ENCODE results near the gene ZDHHC11B. TPM values are rescaled to one million over a fixed set of nuclear protein-coding genes. Genes with fewer than 3 reads are reported as not detected.
"Not testable (repeated sequence)": the region's sequence is repeated elsewhere in the genome, so short reads cannot be mapped to it uniquely, and the experiment has no call there.

ZDHHC11B gene
- polyA plus RNA-seq, 4 donors = 3.3 to 5.1 (median 4.5) TPM

- not testable (repeated sequence) for DNase-seq (ENCODE audit: low read depth in 4 of 4, low spot score in 3 of 4)
These were observed 96.0 kb downstream of the ZDHHC11B start for GRCh38 chr5:688348-689010.

- not testable (repeated sequence) for DNase-seq (ENCODE audit: low read depth in 4 of 4, low spot score in 3 of 4)
These were observed 97.6 kb downstream of the ZDHHC11B start for GRCh38 chr5:686936-687335.

- not testable (repeated sequence) for DNase-seq (ENCODE audit: low read depth in 4 of 4, low spot score in 3 of 4)
These were observed 98.4 kb downstream of the ZDHHC11B start for GRCh38 chr5:686172-686523.

DNA sequence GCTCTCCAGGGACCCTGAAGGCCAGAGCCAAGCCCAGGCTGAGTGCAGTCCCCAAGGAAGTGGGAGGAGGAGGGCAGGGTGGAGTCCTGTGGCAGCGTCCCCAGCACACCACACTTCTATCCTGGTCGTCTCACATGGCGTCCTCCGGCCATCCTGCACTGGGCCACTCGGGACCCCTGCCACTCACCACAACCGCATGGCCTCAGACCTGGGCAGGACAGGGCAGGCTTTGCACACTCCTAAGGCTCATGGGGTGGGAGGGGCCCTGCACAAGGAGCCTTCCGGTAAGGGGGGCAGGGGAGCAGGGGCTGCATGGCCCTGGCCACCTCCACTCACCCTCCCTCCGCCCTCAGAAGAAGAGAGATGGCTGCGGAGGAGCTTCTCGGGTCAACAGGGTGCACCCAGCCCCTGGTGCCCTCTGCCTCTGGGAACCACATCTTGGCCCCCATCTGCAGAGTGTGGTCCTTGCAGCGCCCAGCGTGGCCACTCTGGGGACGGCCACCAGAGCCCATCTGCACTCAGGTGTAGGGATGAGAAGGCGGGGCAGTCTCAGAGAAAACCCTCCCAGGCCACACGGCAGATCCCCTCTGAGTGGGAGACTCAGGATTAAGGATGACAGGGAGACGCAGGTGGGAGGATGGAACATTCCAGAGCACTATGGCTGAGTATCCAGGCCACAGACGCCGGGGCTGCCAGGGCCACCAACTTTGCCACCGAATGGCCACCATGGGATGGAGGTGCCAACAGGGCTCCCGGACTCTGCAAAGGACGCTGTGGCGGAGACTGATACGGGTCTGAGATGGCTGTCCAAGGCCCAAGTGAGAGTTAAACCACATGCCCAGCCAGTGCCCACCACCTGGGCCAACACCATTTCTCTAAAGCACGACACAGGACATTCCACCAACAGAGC, 99.0 kb downstream of the ZDHHC11B start:
- no peak for DNase-seq (ENCODE audit: low read depth in 4 of 4, low spot score in 3 of 4)

GRCh38 chr5:684751-685216, 99.7 kb downstream of the ZDHHC11B start:
- DNase-seq (ENCODE audit: low read depth in 4 of 4, low spot score in 3 of 4) = no peak

GRCh38 chr5:683551-684481, 100.7 kb downstream of the ZDHHC11B start:
- no peak for DNase-seq (ENCODE audit: low read depth in 4 of 4, low spot score in 3 of 4)

GRCh38 chr5:682651-683358, 101.7 kb downstream of the ZDHHC11B start:
- not testable (repeated sequence) for DNase-seq (ENCODE audit: low read depth in 4 of 4, low spot score in 3 of 4)

DNA sequence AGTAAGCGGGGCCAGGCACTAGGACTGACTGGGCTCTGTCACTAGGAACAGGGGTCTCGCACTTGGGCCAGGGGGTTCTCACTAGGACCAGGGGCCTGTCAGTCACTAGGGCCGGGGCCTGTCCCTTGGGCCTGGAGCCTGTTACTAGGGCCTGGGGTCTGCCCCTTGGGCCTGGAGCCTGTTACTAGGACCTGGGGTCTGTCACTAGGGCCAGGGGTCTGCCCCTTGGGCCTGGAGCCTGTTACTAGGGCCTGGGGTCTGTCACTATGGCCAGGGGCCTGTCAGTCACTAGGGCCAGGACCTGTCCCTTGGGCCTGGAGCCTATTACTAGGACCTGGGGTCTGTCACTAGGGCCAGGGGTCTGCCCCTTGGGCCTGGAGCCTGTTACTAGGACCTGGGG, 102.3 kb downstream of the ZDHHC11B start:
- DNase-seq (ENCODE audit: low read depth in 4 of 4, low spot score in 3 of 4) = not testable (repeated sequence)

DNA sequence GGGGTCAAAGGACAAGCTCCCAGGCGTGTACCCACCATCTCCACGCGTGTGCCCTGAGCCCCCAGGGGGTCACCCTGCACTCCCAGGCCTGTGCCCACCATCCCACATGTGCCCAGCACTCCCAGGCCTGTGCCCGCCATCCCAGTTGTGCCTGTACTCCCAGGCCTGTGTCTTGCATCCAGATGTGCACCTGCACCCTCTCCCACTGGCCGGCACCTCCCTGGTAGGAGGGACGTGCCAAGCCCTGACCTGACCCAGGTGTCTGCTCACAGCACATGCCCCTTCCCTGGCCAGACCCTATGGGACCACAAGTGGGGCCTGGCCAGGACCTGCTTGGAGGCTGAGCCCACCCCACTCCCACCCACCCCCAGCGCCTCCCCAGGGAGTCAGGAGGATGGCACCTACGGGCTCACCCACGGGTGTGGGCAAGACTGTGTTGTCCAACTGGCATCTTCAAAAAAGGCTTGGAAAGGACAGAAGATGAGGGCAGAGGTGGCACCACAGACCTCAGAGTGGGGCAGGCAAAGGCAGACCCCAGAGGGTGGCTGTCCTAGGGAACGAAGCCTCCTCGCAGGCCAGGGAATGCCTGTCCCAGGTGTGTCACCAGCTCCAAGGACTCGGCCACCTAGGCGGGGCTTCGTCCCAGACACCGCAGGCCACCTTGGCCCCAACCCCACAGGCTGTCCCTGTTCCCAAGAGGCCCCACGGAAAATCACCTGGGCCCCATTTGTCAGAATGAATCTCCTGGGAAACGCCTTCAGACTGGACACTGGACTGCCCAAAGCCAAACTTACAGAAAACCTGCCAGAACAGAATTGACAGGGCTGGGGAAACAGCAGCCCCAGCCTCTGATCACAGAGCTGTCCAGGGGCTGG, 103.0 kb downstream of the ZDHHC11B start:
- not testable (repeated sequence) for DNase-seq (ENCODE audit: low read depth in 4 of 4, low spot score in 3 of 4)

- DNase-seq (ENCODE audit: low read depth in 4 of 4, low spot score in 3 of 4) = not testable (repeated sequence)
These were observed 103.7 kb downstream of the ZDHHC11B start for GRCh38 chr5:680836-681235.

DNA sequence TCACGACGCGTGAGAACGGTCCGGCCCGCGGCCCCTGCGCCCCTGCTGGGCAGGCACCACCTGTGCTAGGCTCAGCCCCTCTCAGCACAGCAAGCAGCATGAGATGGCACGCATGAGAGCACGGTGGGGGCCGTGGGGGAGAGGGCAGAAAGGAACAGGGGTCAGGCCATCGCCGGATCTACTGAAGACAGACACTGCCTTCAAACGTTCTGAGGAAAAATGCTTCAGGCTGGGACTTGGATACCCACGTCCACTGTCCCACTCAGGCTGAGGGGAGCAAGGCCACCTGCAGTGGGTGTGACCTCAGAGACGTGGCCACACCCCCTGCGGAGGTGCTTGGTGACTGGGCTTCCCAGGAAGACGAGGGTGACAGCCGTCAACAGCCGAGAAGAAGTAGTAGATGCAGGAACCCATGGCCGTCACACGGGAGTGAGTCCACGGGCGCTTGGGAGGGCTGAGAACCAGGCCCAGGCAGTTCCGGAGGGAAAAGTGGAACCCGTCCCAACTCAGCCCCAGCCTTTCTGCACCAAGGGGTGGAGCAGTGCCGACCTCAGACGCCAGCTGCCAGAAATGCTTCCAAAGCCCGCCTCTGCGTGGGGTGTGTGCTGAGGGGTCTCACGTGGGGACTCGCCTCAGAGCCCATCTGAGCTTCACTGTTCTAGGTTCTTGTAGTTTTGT, 104.3 kb downstream of the ZDHHC11B start:
- DNase-seq (ENCODE audit: low read depth in 4 of 4, low spot score in 3 of 4) = not testable (repeated sequence)

DNA sequence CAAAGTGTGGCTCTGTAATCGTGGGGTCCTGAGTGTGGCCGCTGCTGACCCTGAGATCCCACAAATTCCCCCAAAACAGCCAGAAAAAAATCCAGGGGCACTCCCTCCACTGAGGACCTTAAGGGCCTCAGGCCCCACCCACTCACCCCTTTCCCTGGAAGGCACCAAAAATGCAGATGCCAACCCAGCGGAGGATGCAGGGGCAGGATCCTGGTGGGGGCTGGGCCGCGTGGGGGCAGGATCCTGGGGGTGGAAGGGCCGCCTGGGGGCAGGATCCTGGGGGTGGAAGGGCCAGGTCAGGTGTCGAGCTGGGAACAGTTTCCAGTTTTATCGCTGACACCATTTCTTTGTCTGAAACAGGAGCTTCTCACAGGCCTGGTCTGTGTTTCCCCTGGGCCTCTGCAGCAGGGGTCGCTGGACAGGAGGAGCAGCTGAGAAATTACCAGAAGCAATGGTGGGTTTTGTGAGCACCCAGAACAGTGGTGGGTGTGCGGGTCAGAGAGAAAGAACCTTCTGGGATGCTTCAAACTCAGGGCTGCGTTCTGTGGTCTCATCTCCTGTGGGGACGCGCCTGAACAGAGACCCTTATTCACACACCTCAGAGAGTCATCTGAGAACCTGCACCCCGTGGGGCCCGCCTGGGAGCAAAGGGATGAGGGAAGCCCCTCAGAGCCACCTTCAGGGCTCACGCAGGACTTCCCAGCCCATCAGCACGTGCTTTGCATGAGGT, 105.2 kb downstream of the ZDHHC11B start:
- DNase-seq (ENCODE audit: low read depth in 4 of 4, low spot score in 3 of 4) = not testable (repeated sequence)

DNA sequence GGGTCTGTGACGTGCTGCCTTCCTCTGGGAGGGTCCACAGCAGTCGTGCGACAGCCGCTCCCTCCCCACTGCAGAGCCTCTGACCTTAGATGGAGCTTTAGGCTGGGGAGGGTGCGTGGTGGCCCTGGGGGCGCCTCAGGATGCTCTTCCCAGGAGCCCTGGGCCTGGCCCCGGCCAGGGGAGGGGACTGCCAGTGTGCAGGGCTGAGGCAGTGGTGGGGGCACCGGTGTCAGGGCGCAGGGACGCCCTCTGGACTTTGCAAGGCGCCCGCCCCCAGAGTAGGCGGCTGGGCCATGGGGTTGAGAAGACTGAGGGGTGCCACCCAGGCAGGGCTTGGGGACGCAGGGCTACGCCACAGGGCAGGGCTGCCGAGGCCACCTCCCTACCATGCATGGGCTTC, 106.0 kb downstream of the ZDHHC11B start:
- not testable (repeated sequence) for DNase-seq (ENCODE audit: low read depth in 4 of 4, low spot score in 3 of 4)

GRCh38 chr5:677131-678101, 107.1 kb downstream of the ZDHHC11B start:
- DNase-seq (ENCODE audit: low read depth in 4 of 4, low spot score in 3 of 4) = no peak

GRCh38 chr5:676699-677076, 107.8 kb downstream of the ZDHHC11B start:
- no peak for DNase-seq (ENCODE audit: low read depth in 4 of 4, low spot score in 3 of 4)

DNA sequence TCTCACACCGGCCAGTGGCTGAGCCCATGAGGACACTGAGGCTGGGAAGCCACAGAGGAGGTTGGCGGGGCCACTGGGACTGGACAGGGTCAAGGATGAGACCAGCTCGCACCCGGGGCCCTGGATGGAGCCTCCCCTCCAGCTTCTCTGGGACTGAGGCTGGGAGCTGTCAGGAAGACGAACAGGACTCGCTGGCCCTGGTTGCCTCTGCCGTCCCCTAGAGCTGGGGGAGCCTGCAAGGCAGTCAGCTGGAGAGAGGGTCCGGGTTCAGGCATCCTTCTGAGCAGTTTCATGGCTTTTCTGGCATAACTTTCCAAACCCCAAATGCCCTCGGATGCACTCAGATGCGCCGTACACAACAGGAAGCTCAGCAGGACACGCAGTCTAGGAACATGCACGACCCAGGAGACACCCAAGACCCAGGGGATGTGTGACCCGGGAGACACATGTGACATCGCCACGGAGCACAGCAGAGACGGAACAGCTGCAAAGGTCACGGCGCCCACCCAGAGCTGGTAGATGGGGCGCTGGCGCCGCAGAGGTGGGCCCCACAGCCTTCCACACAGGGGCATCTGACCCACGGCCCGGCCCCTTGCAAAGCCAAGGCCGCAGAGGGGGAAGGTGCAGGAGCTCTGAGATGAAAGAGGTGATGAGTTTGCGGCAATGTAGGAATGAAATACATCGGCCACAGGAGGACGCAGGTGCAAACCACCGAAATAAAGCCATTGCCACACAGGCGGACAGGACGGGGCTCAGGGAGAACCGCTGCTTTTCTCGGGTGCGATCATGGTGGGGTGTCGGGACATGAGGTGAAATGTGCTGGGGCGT, 108.4 kb downstream of the ZDHHC11B start:
- no peak for DNase-seq (ENCODE audit: low read depth in 4 of 4, low spot score in 3 of 4)

Data from right renal pelvis (tissue), 4 donors.